Measurements from ENCODE around the gene CARD9. TPM values are rescaled to one million over a fixed set of nuclear protein-coding genes. Genes with fewer than 3 reads are reported as not detected.

The CARD9 gene
- total RNA-seq, 1 experiment from 2014 or later: 1.1 TPM

DNA sequence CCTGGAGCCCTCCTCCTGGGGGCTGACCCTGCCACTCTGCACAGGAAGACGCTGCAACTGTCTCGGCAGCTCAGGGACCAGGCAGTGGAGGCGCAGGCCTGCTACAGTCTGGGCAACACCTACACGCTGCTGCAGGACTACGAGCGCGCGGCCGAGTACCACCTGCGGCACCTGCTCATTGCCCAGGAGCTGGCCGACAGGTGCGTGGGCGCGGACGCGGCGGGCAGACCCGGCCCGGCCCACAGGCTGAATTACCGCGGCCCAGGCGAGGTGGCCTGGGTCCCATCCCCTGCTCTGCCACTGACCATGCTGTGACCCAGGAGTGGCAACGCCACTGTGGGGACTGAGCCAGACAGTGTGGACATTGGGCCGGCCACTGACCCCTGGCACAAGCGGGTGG lies 35.0 kb downstream of the CARD9 start:
- Histone ChIP-seq H3K9ac (ENCODE audit: low read length) (no peak overlapping the region), H3K4me1 (ENCODE audit: insufficient read depth, low read length) (no peaks in the 10 kb centered on the region), H3K36me3 (ENCODE audit: low read depth, low read length) (no peaks in the 10 kb centered on the region), H3K4me3 (ENCODE audit: low read length) (no peak overlapping the region), H3K27me3 (ENCODE audit: low read length) (no peaks in the 10 kb centered on the region), H3K79me2 (ENCODE audit: low read length) (no peaks in the 10 kb centered on the region), H3K9me3 (ENCODE audit: low read length) (no peaks in the 10 kb centered on the region), H3K9me2 (replicated peaks; ENCODE audit: low read length) (no peaks in the 10 kb centered on the region), H3K27ac (ENCODE audit: low read length) (no peak overlapping the region), H4K20me1 (ENCODE audit: low read length) (no peaks in the 10 kb centered on the region), H2AFZ (ENCODE audit: low read length) (no peak overlapping the region), H3K4me2 (ENCODE audit: low read length) (no peak overlapping the region), H3F3A (ENCODE audit: low read length, unreplicated experiment) (no peaks in the 10 kb centered on the region)
- BruUV-seq (replicated peaks): no TSS peak
- intact Hi-C loops (cut with micrococcal nuclease): loop anchor here (2.0 kb wide), 1 partner anchor 62 kb away; the partner anchor contains the start of gene SNAPC4
- ATAC-seq (no peak), DNase-seq (no peak)
- TF ChIP-seq EZH2 (IDR thresholded peaks at IDR 0.05; ENCODE audit: low read length, unreplicated experiment) (no peak), EZH2phosphoT487 (IDR thresholded peaks at IDR 0.05; ENCODE audit: borderline replicate concordance, low read length) (no peak)
- TF ChIP-seq, protein P1, sequence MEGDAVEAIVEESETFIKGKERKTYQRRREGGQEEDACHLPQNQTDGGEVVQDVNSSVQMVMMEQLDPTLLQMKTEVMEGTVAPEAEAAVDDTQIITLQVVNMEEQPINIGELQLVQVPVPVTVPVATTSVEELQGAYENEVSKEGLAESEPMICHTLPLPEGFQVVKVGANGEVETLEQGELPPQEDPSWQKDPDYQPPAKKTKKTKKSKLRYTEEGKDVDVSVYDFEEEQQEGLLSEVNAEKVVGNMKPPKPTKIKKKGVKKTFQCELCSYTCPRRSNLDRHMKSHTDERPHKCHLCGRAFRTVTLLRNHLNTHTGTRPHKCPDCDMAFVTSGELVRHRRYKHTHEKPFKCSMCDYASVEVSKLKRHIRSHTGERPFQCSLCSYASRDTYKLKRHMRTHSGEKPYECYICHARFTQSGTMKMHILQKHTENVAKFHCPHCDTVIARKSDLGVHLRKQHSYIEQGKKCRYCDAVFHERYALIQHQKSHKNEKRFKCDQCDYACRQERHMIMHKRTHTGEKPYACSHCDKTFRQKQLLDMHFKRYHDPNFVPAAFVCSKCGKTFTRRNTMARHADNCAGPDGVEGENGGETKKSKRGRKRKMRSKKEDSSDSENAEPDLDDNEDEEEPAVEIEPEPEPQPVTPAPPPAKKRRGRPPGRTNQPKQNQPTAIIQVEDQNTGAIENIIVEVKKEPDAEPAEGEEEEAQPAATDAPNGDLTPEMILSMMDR (conservative IDR thresholded peaks at IDR 0.05; ENCODE audit: low read depth, low read length): no peak
- CTCF ChIA-PET: no interaction called here
- POLR2A ChIA-PET (ENCODE audit: unreplicated experiment): no interaction called here

DNA sequence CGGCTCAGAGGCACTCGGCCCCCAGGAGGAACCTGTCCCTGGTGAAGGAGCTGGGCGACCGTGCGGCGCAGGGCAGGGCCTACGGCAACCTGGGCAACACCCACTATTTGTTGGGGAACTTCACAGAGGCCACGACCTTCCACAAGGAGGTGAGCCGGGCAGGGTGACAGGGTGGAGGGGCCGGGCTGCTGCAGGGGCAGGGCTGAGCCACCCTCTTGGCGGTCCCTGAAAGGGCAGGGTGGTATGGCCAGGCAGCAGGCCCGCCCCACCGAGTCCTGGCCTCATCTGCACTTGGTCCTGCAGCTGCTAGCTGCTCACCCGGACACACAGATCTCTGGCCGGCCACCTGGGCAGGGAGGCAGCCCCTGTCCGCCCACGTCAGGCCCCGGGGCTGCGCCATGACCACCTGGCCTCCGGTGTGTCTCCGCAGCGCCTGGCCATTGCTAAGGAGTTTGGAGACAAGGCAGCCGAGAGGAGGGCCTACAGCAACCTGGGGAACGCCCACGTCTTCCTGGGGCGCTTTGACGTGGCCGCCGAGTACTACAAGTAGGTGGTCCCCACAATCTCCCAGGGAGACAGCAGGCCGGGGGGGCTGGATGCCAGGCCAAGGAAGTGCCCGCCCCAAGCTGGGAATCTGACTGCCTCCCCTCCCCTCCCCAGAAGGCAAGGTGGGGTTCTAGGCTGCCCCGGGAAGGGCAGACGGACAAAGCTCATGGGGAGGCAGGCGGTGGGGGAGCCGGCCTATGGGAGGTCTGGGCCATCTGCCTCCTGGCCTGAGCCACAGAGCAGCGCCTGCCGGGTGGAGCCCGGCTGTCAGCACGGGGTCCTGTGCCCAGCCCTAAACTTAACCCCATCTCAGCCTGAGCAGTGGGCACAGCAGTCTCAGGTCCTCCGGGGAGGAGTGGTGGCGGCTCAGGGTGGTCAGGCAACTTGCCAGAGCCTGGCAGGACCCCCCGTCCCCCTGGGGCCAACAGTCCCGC lies 35.8 kb downstream of the CARD9 start:
- no peaks in the 10 kb centered on the region for H3K9me2 ChIP-seq (replicated peaks; ENCODE audit: low read length)
- no peak for ATAC-seq
- no peaks in the 10 kb centered on the region for H3K9me3 ChIP-seq (ENCODE audit: low read length)
- no peak overlapping the region for H3K4me2 ChIP-seq (ENCODE audit: low read length)
- no TSS peak for BruUV-seq (replicated peaks)
- no peaks in the 10 kb centered on the region for H3K36me3 ChIP-seq (ENCODE audit: low read depth, low read length)
- no peaks in the 10 kb centered on the region for H3K79me2 ChIP-seq (ENCODE audit: low read length)
- intact Hi-C loops (cut with micrococcal nuclease): loop anchor here (2.0 kb wide), 1 partner anchor 63 kb away; the partner anchor contains the start of gene SNAPC4
- ChIA-PET CTCF (no interaction called here), POLR2A (ENCODE audit: unreplicated experiment) (interaction anchor here (0.6 kb wide), 1 partner anchor 8 kb away, joined by 7 read pairs; no protein-coding TSS in a partner anchor)
- no peak overlapping the region for H2AFZ ChIP-seq (ENCODE audit: low read length)
- H3K27ac ChIP-seq (ENCODE audit: low read length): no peak overlapping the region
- no peaks in the 10 kb centered on the region for H4K20me1 ChIP-seq (ENCODE audit: low read length)
- no peaks in the 10 kb centered on the region for H3F3A ChIP-seq (ENCODE audit: low read length, unreplicated experiment)
- no peaks in the 10 kb centered on the region for H3K27me3 ChIP-seq (ENCODE audit: low read length)
- H3K4me3 ChIP-seq (ENCODE audit: low read length): no peak overlapping the region
- H3K4me1 ChIP-seq (ENCODE audit: insufficient read depth, low read length): no peaks in the 10 kb centered on the region
- TF ChIP-seq EZH2 (IDR thresholded peaks at IDR 0.05; ENCODE audit: low read length, unreplicated experiment) (no peak), EZH2phosphoT487 (IDR thresholded peaks at IDR 0.05; ENCODE audit: borderline replicate concordance, low read length) (no peak)
- TF ChIP-seq, protein P1 (conservative IDR thresholded peaks at IDR 0.05; ENCODE audit: low read depth, low read length): no peak
- no peak for DNase-seq
- H3K9ac ChIP-seq (ENCODE audit: low read length): no peak overlapping the region

DNA sequence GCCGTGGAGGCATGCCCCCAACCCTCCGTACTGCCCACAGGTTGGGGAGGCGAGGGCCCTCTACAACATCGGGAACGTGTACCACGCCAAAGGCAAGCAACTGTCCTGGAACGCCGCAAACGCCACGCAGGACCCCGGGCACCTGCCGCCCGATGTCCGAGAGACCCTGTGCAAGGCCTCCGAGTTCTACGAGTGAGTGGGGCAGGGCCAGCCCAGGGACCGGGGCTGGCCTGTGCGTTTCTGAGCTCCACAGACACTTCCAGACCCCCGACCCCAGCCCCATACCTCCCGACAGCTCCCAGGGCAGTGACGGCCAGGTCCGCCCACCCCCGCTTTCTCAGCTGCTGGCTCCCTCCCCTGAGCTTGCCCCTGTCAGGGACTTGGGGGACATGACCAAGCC lies 36.6 kb downstream of the CARD9 start:
- Histone ChIP-seq H3K9me2 (replicated peaks; ENCODE audit: low read length) (no peaks in the 10 kb centered on the region), H3K36me3 (ENCODE audit: low read depth, low read length) (no peaks in the 10 kb centered on the region), H3F3A (ENCODE audit: low read length, unreplicated experiment) (no peaks in the 10 kb centered on the region), H4K20me1 (ENCODE audit: low read length) (no peaks in the 10 kb centered on the region), H3K9ac (ENCODE audit: low read length) (no peak overlapping the region), H3K79me2 (ENCODE audit: low read length) (no peaks in the 10 kb centered on the region), H3K4me2 (ENCODE audit: low read length) (no peak overlapping the region), H3K27me3 (ENCODE audit: low read length) (no peaks in the 10 kb centered on the region), H3K27ac (ENCODE audit: low read length) (no peak overlapping the region), H3K4me3 (ENCODE audit: low read length) (no peak overlapping the region), H3K9me3 (ENCODE audit: low read length) (no peaks in the 10 kb centered on the region), H3K4me1 (ENCODE audit: insufficient read depth, low read length) (no peaks in the 10 kb centered on the region), H2AFZ (ENCODE audit: low read length) (no peak overlapping the region)
- TF ChIP-seq EZH2 (IDR thresholded peaks at IDR 0.05; ENCODE audit: low read length, unreplicated experiment): no peak
- POLR2A ChIA-PET (ENCODE audit: unreplicated experiment): interaction anchor here (0.6 kb wide), 1 partner anchor 9 kb away, joined by 7 read pairs; no protein-coding TSS in a partner anchor
- DNase-seq (no peak), ATAC-seq (no peak)
- BruUV-seq (replicated peaks): no TSS peak
- intact Hi-C loops (cut with micrococcal nuclease): no loop called here
- CTCF ChIA-PET: no interaction called here
